MM.1S (cell line): ENCODE results near the gene MKNK1.

Source experiments
- EZH2 ChIP-seq: fragments of 300-600 bp; sonication (generic); optimal IDR thresholded peaks from 2 replicates; pipeline ENCODE3; 2017; ENCODE audit warnings: low read depth, mild to moderate bottlenecking, antibody characterized with exemption, low read length, mixed read lengths
- EZH2phosphoT487 ChIP-seq: fragments of 300-600 bp; sonication (generic); IDR thresholded peaks from 2 replicates; pipeline ENCODE4 v1.6.1; 2018; ENCODE audit warnings: antibody characterized with exemption, low read length
- TF ChIP-seq, protein P1 (sequence below): fragments of 300-600 bp; sonication (generic); IDR thresholded peaks from 2 replicates; pipeline ENCODE4 v1.5.1; 2016; ENCODE audit warnings: antibody characterized with exemption, low read length, mixed read lengths

DNA sequence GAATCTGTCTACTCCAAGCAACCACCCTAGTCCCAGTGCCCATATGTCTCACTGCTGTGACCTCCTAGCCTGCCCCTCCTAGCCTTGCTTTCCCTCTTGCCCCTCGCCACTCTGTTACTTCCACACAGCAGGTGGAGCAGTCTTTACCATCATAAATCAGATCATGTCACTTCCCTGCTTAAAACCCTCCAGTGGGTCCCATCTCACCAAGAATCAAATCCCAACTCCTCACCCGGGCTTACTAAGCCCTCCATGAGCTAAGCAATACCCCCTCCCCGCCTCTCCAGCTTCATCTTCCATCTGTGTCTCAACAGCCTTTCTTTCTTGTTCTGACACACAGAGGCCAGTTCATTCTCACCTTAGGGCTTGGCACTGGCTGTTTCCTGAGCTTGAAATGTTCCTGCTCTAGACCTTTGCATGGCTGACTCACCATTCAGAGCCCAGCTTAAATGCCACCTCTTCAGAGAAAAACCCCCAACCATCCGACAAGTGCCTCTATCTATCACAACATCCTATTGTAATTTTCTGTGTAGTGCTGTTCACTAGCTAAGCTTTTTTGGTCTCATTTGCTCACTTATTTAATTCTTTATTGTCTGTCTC is 74.9 kb downstream of the MKNK1 start:
- TF ChIP-seq, protein P1, sequence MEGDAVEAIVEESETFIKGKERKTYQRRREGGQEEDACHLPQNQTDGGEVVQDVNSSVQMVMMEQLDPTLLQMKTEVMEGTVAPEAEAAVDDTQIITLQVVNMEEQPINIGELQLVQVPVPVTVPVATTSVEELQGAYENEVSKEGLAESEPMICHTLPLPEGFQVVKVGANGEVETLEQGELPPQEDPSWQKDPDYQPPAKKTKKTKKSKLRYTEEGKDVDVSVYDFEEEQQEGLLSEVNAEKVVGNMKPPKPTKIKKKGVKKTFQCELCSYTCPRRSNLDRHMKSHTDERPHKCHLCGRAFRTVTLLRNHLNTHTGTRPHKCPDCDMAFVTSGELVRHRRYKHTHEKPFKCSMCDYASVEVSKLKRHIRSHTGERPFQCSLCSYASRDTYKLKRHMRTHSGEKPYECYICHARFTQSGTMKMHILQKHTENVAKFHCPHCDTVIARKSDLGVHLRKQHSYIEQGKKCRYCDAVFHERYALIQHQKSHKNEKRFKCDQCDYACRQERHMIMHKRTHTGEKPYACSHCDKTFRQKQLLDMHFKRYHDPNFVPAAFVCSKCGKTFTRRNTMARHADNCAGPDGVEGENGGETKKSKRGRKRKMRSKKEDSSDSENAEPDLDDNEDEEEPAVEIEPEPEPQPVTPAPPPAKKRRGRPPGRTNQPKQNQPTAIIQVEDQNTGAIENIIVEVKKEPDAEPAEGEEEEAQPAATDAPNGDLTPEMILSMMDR = no peak
- TF ChIP-seq EZH2 (no peak), EZH2phosphoT487 (no peak)
